ENCODE measurements around the gene NUDT7. TPM values are rescaled to one million over a fixed set of nuclear protein-coding genes. Genes with fewer than 3 reads are reported as not detected.

The NUDT7 gene
- total and polyA plus RNA-seq, 11 donors, result 10.6 to 86.4 (median 31.0) TPM

DNA sequence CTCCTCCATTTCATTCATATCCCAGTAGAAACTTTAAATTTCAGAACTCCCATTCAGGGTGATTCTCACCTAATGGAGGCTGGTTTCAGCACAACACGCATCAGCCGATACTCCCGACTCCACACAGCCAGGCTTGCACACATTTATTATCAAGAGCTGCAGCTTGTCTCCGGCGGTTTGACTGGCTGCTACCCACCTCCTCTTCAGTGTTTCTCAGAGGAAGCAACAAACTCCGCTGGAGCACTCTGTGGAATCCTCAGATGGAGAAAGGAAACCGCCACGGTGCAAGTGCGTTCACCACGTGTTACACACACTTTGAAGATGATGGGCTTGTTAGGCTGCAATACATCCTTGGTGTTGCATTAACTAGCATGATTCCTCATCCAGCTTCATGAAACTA, 39.7 kb upstream of the NUDT7 start:
- WGBS, 4 donors, result 63 to 77% (median 69%) methylated on average over 10 of the region's 10 CpGs
- no peak for ATAC-seq
- no peak overlapping the region for H3K27ac ChIP-seq

DNA sequence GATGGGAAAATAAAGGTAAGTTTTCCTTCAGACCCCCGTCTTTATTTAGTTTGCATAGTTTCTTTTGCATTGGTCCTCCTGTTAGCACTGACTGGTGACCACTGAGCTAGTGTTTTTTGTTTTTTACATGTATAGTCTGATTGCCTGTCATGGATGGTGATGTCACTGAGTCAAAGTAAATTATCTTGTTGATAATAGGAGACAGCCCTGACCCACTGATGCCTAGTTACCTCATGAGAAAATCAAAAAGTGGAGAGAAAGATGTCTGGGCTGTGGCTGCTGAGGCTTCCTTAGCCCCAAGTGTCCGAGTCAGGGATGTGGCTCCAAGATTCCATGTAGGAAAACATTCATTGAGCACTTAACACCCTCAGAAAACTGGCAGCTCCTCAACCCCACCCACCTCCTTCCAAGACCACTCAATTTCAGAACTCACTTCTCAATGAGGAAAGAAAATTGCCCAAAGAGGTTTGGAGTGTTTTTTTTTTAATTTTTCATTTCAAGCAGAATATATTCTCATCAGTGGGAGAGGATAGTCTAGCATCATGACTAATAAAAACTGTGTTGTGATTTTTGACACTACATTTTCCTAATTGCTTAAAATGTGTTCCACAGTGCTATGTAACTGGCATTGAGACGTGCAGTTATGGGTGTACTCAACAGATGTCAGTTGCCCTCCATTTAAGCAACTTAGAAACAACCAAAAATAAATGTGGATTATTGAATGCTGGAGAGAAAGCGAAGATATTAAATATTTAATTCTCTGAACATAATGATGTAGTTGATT, 38.7 kb upstream of the NUDT7 start:
- no peaks in the 10 kb centered on the region for H3K9me3 ChIP-seq
- no peak for ATAC-seq
- intact Hi-C loops (cut with DNase I), result no loop called here
- H3K4me1 ChIP-seq, result no peaks in the 10 kb centered on the region
- H3K36me3 ChIP-seq, result no peaks in the 10 kb centered on the region
- TF ChIP-seq POLR2A (IDR thresholded peaks at IDR 0.05) (no peak), CTCF (IDR thresholded peaks at IDR 0.05) (no peak)
- peaks cover 0 to 6% (median 0%) of the 10 kb centered on the region in 9 donors for H3K27me3 ChIP-seq
- no peak overlapping the region for H3K4me3 ChIP-seq
- 66 to 74% (median 73%) methylated on average over 4 of the region's 4 CpGs for WGBS, 4 donors
- H3K27ac ChIP-seq, result no peak overlapping the region
- DNase-seq, result no peak

More for the DNA sequence above, 39.7 kb upstream of the NUDT7 start:
- no peaks in the 10 kb centered on the region for H3K36me3 ChIP-seq
- H3K9me3 ChIP-seq, result no peaks in the 10 kb centered on the region
- peaks cover 0 to 6% (median 0%) of the 10 kb centered on the region in 9 donors for H3K27me3 ChIP-seq
- no peak for TF ChIP-seq CTCF (IDR thresholded peaks at IDR 0.05)
- no peak for TF ChIP-seq POLR2A (IDR thresholded peaks at IDR 0.05)
- H3K4me1 ChIP-seq, result no peaks in the 10 kb centered on the region
- intact Hi-C loops (cut with DNase I), result no loop called here
- DNase-seq, result no peak
- no peak overlapping the region for H3K4me3 ChIP-seq

- Histone ChIP-seq H3K27ac (no peak overlapping the region), H3K9me3 (no peaks in the 10 kb centered on the region), H3K4me3 (no peak overlapping the region), H3K4me1 (no peaks in the 10 kb centered on the region), H3K27me3 (peaks cover 0 to 6% (median 0%) of the 10 kb centered on the region in 9 donors), H3K36me3 (no peaks in the 10 kb centered on the region)
- TF ChIP-seq CTCF (IDR thresholded peaks at IDR 0.05) (no peak), POLR2A (IDR thresholded peaks at IDR 0.05) (no peak)
- ATAC-seq, result no peak
- intact Hi-C loops (cut with DNase I), result no loop called here
- no peak for DNase-seq
- WGBS, 4 donors, result 76 to 77% (median 76%) methylated on average over 4 of the region's 4 CpGs
These were observed 38.2 kb upstream of the NUDT7 start for GRCh38 chr16:77684181-77684526.

- H3K27me3 ChIP-seq, result peaks cover 0 to 8% (median 0%) of the 10 kb centered on the region in 9 donors
- intact Hi-C loops (cut with DNase I), result no loop called here
- no peak for ATAC-seq
- DNase-seq, result no peak
- no peaks in the 10 kb centered on the region for H3K36me3 ChIP-seq
- H3K4me1 ChIP-seq, result no peaks in the 10 kb centered on the region
- no peak overlapping the region for H3K27ac ChIP-seq
- WGBS, 4 donors, result 75 to 89% (median 82%) methylated on average over 4 of the region's 4 CpGs
- H3K9me3 ChIP-seq, result no peaks in the 10 kb centered on the region
- TF ChIP-seq CTCF (IDR thresholded peaks at IDR 0.05) (no peak), POLR2A (IDR thresholded peaks at IDR 0.05) (no peak)
- no peak overlapping the region for H3K4me3 ChIP-seq
These were observed 35.9 kb upstream of the NUDT7 start for GRCh38 chr16:77686385-77686784.

Data from heart left ventricle (tissue), 16 donors.